ENCODE results near the gene CCDC187.
"Not testable (repeated sequence)": the region's sequence is repeated elsewhere in the genome, so short reads cannot be mapped to it uniquely, and the experiment has no call there.

The CCDC187 gene

DNA sequence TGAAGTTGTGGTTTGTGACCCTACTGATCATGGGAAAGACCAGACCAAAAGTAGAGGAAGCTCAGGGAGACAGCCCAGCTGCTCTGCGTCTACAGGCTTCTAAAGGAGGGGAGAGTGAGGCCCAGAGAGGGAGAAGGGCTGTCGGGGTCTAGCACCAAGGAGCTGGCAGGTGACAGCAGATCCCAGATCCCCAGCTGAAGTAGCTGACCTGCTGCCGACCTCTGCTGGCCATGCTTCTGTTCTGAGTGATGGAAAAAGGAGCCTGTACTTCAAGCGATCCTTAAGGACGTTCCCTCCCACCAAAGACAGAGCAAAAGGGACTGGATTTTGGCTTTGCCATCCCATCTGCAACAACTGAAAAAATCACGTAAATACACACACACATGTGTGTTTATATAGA, 35.6 kb downstream of the CCDC187 start:
- Histone ChIP-seq H3K9me3 (0 out of 2 replicates have a peak, but pooled peaks cover 2% of the 10 kb centered on the region), H3K36me3 (replicated peaks) (no peaks in the 10 kb centered on the region), H3K4me1 (peaks cover 5% of the 10 kb centered on the region), H3K27me3 (ENCODE audit: low read depth) (peaks cover 6% of the 10 kb centered on the region; the same call in 1 of the 2 replicates), H3K4me3 (no peak overlapping the region)
- in situ Hi-C loops (cut with MboI; ENCODE audit: low sequenced_read_pairs): no loop called here
- DNase-seq (ENCODE audit: low spot score in 2 of 2): no peak

DNA sequence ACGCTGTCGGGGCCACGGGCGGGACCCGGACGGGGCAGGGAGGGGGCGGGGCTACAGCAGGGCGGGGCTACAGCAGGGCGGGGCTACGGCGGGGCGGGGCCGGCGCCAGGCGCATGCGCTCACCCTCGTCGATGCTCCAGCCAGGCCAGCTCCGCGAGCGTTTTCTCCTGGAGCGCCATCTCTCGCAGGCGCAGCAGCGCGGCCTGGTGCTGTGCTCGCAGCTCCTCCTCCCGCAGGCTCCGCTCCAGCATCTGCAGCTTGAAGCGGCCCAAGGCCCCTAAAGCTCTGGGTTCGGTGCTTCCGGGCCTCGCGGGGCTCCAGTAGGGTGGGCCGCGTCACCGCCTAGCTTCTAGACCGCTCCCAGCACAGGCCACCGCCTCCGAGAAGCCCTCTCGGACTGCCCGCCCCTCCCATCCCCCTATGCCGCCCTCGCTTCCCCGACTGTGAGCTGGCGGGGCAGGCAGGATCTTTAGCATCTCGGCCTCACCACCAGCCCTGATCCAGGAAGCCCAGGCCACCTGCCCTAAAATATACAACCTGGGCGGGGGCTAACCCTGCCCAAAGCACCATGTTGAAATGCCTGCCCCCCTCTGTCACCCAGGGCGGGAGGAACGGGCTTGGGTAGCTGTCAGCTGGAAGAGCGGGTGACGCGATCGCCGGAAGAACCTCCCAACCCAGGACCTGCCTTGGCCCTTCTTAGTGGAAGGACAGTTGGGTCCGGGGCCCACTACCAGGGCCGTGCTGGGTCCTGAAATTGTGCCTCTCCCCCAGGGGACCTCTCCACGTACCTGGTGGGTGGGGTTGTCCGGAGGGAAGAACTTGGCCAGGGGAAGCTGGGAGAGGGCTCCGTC, 36.4 kb downstream of the CCDC187 start:
- peaks cover 6% of the 10 kb centered on the region; the same call in 1 of the 2 replicates for H3K27me3 ChIP-seq (ENCODE audit: low read depth)
- H3K4me1 ChIP-seq: peaks cover 5% of the 10 kb centered on the region
- peak overlapping the region; percentile 22 for H3K4me3 ChIP-seq
- in situ Hi-C loops (cut with MboI; ENCODE audit: low sequenced_read_pairs): no loop called here
- H3K9me3 ChIP-seq: 0 out of 2 replicates have a peak, but pooled peaks cover 2% of the 10 kb centered on the region
- H3K36me3 ChIP-seq (replicated peaks): no peaks in the 10 kb centered on the region
- peak; percentile 72 to 86 for DNase-seq (ENCODE audit: low spot score in 2 of 2)

DNA sequence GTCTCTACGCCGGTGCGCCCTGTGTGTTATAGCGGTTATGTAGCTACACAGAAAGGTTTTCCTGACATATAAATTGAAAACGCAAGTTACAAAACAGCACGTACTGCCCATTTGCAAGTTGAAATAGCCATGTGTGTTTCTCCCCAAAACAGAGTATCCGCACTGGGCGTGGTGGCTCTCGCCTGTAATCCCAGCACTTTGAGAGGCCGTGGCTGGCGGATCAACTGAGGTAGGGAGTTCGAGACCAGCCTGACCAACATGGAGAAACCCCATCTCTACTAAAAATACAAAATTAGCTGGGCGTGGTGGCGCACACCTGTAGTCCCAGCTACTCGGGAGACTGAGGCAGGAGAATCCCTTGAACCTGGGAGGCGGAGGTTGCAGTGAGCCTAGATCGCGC, 37.3 kb downstream of the CCDC187 start:
- H3K9me3 ChIP-seq; in situ Hi-C loops (cut with MboI; ENCODE audit: low sequenced_read_pairs); H3K36me3 ChIP-seq (replicated peaks); DNase-seq (ENCODE audit: low spot score in 2 of 2); H3K4me1 ChIP-seq; H3K27me3 ChIP-seq (ENCODE audit: low read depth): not testable (repeated sequence)
- peak overlapping the region; percentile 22; the same call in 1 of the 2 replicates for H3K4me3 ChIP-seq

DNA sequence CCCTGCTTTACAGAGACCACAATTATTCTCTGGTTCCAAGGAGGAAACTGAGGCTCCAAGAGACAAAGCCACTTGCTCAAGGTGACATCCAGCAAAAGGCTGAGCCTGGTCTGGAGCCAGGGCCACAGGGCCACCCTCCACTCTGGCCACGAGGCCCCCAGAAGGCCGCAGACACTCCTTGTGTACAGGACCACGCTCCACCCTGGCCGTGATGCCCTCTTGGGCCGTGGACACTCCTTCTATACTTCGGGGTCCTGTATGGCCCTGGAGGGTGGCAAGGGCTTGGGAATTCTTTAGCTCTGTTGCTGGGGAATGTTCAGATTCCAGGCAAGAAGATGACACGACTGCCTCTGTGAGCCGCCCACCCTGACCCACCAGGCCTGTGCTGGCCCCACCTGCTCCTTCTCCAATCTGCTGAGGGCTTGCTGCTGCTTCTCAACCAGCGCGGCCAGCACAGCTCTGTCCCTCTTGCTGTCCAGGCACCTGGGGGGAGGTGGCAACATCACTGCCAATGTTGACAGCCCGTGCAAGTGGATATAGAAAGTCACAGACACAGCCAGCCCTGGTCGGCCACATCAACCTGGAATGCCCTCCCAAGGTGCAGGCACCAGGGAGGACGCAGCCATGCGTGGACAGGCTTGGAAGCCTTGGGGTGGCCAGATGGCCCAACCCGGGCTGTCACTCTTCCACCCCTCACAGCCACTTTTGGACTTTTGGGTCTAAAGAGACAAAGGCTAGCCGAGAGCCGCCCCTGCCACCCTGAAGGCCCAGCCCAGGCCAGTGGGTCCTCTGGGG, 38.1 kb downstream of the CCDC187 start:
- H3K36me3 ChIP-seq (replicated peaks): no peaks in the 10 kb centered on the region
- in situ Hi-C loops (cut with MboI; ENCODE audit: low sequenced_read_pairs): no loop called here
- H3K4me3 ChIP-seq: no peak overlapping the region
- H3K27me3 ChIP-seq (ENCODE audit: low read depth): 0 out of 2 replicates have a peak, but pooled peaks cover 3% of the 10 kb centered on the region
- H3K9me3 ChIP-seq: 0 out of 2 replicates have a peak, but pooled peaks cover 2% of the 10 kb centered on the region
- DNase-seq (ENCODE audit: low spot score in 2 of 2): no peak
- peaks cover 5% of the 10 kb centered on the region for H3K4me1 ChIP-seq

DNA sequence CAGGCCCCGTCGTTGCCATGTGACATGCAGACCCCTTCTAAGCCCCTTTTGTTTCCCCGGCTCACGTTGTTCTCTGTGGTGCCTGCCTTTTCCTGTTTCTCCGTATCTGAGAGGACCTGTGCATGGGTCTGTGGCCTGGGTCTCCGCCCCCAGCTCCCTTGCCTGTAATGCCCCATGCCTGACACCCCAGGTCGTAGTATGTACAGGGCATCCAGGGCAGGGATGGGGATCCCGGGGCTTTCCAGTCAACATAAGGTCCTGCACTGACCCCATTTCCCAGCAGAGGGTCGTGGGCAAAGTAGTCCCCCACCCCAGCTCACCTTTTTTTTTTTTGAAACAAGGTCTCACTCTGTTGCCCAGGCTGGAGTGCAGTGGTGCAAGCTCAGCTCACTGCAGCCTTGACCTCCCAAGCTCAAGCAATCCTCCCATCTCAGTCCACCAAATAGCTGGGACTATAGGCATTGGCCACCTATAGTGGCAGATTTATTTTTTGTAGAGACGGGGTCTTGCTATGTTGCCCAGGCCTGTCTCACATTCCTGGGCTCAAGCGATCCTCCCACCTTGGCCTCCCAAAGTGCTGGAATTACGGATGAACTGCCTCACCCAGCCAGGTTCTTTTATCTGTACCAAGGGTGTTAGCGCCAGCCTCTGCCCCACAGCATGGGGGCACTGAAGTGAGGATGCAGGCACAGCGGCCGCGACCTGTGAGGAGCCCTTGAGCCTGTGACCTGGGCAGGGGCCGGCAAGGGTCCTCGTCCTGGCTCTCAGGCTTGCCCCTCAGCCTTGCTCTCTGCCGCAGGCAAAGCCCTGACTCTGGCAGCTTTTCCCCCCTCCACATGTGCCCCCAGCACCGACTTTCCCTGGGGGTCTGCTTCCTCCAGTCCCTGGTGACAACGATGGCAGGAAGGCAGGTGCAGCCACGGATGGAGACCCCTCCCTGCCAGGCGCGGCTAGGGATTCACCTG, 39.2 kb downstream of the CCDC187 start:
- in situ Hi-C loops (cut with MboI; ENCODE audit: low sequenced_read_pairs): no loop called here
- 0 out of 2 replicates have a peak, but pooled peaks cover 2% of the 10 kb centered on the region for H3K9me3 ChIP-seq
- H3K4me1 ChIP-seq: peaks cover 5% of the 10 kb centered on the region
- DNase-seq (ENCODE audit: low spot score in 2 of 2): no peak
- no peak overlapping the region for H3K4me3 ChIP-seq
- H3K36me3 ChIP-seq (replicated peaks): no peaks in the 10 kb centered on the region
- H3K27me3 ChIP-seq (ENCODE audit: low read depth): no peaks in the 10 kb centered on the region

DNA sequence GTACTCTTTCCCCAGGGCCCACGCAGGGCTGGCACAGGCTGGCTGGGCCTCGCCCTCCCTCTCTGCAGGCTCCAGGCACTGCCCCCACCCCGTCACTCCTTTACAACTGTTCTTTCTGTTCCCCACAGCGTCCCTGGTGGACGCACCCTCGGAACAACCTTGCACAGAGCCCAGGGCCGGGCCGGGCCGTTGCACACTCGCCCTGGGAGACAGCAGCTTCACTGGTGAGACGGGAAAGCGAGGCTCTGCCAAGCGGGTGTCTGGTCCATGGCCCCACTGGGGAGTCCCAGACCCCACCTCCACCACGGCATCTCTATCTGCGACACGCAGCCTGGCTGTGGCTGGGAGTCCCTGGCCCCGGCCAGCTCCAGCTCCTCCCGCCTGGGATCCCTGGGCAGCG, 39.9 kb downstream of the CCDC187 start:
- no peak for DNase-seq (ENCODE audit: low spot score in 2 of 2)
- Histone ChIP-seq H3K27me3 (ENCODE audit: low read depth) (no peaks in the 10 kb centered on the region), H3K4me3 (no peak overlapping the region), H3K4me1 (peaks cover 5% of the 10 kb centered on the region), H3K9me3 (no peaks in the 10 kb centered on the region), H3K36me3 (replicated peaks) (no peaks in the 10 kb centered on the region)
- in situ Hi-C loops (cut with MboI; ENCODE audit: low sequenced_read_pairs): no loop called here

DNA sequence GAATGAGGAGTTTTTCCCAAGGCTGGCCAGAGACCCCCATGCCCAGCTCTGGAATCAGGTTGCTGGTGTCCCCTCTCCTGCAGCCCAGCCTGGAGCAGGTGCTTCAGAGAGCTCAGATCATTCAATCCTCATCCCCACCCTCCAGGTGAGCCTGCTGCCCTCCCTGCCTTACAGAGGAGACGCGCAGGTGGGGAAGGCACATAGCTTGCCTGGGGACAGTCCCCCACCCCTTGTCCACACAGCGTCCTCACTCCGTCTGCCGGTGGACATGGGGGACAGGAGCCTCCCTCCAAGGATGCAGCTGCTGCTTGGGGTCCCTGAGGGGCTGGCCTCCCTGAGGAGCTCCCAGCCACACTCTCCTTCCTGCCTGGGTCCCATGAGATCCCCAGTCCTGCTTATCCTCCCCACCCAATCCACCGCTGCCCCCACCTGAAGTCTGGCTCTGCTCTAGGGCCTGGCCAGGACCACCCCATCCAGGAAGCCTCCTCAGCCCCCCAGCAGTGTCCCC, 41.2 kb downstream of the CCDC187 start:
- no peak for DNase-seq (ENCODE audit: low spot score in 2 of 2)
- in situ Hi-C loops (cut with MboI; ENCODE audit: low sequenced_read_pairs): no loop called here

DNA sequence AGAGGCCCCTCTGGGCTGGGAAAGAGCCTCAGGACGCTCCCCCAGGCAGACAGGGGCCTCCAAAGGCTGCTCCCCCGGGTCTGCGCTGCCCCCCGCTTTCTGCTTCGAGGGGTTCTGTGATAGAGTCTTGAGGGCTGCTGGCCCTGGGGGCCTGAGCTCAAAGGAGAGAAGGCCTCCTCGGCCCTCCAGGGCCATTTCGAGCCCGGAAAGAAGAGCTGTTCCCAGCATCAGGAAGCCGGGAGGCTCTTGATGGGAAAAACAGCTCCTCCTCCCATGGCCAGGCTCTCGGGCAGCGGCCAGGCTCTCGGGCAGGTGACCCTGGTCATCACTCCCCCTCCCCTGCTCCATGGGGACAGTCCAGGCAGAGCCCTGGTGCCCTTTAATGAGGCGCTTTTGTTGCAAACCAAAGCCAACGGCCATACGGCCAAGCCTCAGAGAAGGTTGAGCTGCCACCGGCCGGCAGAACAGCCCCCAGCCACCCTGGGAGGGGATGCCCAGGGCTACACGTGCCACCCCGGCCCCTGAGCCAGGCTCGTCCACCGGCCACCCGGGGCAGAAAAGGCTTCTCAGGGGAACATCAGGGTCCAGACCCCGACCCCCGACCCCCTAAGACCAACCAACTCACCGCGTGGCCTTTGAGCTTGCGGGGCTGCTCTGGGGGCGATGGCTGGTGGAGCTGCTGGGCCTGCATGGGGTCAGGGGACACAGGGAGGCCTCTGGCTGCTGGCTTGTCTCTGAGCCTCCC, 42.0 kb downstream of the CCDC187 start:
- Histone ChIP-seq H3K4me3 (no peak overlapping the region), H3K27me3 (ENCODE audit: low read depth) (no peaks in the 10 kb centered on the region), H3K4me1 (peaks cover 1% of the 10 kb centered on the region; the same call in 1 of the 2 replicates), H3K9me3 (no peaks in the 10 kb centered on the region), H3K36me3 (replicated peaks) (no peaks in the 10 kb centered on the region)
- no peak for DNase-seq (ENCODE audit: low spot score in 2 of 2)
- in situ Hi-C loops (cut with MboI; ENCODE audit: low sequenced_read_pairs): no loop called here

More for the DNA sequence above, 41.2 kb downstream of the CCDC187 start:
- Histone ChIP-seq H3K27me3 (ENCODE audit: low read depth) (no peaks in the 10 kb centered on the region), H3K4me1 (peaks cover 5% of the 10 kb centered on the region), H3K36me3 (replicated peaks) (no peaks in the 10 kb centered on the region), H3K4me3 (no peak overlapping the region), H3K9me3 (no peaks in the 10 kb centered on the region)

DNA sequence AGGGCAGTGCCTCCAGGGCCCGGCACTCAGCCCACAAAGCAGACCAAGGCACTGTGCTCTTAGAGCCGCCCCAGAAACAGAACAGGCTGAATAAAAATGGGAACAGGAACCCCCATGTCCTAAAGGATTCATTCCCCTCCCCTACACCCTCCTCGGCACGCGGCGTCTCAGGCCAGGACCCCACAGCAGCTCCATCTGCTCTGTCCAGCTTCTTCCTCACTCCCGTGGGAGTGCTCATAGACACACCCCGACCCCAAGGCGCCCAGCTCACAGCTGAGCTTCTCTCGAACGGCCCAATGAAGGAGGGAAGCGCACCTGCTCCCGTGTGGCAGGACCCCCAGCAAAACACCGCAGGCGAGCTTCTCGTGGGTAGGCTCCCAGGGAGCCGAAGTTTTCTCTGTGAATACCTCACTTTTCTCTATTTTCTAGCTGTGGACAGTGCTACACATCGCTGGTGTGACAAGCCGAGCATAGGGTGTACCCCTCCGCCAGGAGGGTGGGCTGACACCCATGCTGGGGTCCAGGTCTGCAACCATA, 42.9 kb downstream of the CCDC187 start:
- no peaks in the 10 kb centered on the region for H3K9me3 ChIP-seq
- no peak overlapping the region for H3K4me3 ChIP-seq
- no peaks in the 10 kb centered on the region for H3K27me3 ChIP-seq (ENCODE audit: low read depth)
- in situ Hi-C loops (cut with MboI; ENCODE audit: low sequenced_read_pairs): no loop called here
- H3K36me3 ChIP-seq (replicated peaks): no peaks in the 10 kb centered on the region
- DNase-seq (ENCODE audit: low spot score in 2 of 2): no peak
- H3K4me1 ChIP-seq: no peaks in the 10 kb centered on the region

DNA sequence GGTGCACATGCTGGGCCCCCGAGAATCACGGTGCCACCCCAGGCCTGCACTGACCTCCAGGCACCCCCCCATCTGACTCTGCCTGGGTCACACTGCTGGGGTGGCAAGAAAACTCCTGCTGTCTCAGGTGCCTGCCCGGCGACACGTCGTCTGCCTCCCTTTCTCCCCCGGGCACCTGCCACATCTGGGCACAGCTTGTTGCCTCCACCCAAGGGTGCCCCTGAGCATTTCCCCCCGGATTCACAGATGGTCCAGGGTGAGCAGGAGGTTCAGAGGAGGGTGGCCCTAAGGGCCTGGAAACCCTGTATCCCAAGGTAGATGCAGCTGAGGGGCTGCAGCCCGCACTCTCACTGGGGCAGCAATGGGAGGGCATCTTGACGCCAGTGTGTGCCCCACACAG, 43.4 kb downstream of the CCDC187 start:
- DNase-seq (ENCODE audit: low spot score in 2 of 2): no peak
- Histone ChIP-seq H3K36me3 (replicated peaks) (no peaks in the 10 kb centered on the region), H3K9me3 (no peaks in the 10 kb centered on the region), H3K4me1 (no peaks in the 10 kb centered on the region), H3K4me3 (no peak overlapping the region), H3K27me3 (ENCODE audit: low read depth) (no peaks in the 10 kb centered on the region)
- in situ Hi-C loops (cut with MboI; ENCODE audit: low sequenced_read_pairs): no loop called here

DNA sequence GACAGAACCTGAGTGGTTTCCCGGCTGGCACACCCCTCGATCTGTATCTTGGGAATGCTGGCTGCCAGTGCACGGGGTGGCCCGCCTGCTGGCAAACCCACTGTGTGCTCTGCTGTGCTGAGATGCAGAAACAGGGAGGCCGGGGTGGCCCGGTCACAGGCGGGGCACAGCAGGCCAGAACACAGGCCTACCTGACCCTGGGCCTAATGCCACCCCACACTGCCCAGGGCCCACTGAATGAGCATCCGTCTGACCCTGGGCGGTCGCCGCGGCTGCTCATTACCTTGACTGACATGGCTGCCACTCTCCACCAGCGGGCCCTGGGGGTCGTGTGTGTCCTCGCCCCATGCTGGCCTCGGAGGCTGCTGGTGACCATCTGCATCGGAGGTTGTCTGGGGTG, 44.1 kb downstream of the CCDC187 start:
- no peaks in the 10 kb centered on the region for H3K9me3 ChIP-seq
- H3K4me3 ChIP-seq: no peak overlapping the region
- H3K27me3 ChIP-seq (ENCODE audit: low read depth): no peaks in the 10 kb centered on the region
- DNase-seq (ENCODE audit: low spot score in 2 of 2): no peak
- in situ Hi-C loops (cut with MboI; ENCODE audit: low sequenced_read_pairs): no loop called here
- H3K4me1 ChIP-seq: no peaks in the 10 kb centered on the region
- H3K36me3 ChIP-seq (replicated peaks): no peaks in the 10 kb centered on the region

DNA sequence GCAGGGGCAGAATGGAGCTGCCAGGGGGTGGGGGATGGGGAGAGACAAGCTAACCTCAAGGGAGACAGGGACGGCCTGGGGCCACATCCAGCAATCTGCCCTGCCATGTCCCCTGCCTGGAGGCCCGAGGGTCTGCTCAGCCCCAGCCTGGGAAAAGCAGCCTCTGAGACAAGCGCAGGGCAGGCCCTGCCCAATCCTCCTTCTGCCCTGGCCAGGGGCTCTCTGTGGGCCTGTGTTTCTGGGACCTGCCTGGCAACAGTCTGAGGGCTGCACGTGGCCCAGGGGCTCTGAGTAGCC, 44.4 kb downstream of the CCDC187 start:
- in situ Hi-C loops (cut with MboI; ENCODE audit: low sequenced_read_pairs): no loop called here
- Histone ChIP-seq H3K27me3 (ENCODE audit: low read depth) (no peaks in the 10 kb centered on the region), H3K9me3 (no peaks in the 10 kb centered on the region), H3K36me3 (replicated peaks) (no peaks in the 10 kb centered on the region), H3K4me3 (no peak overlapping the region), H3K4me1 (no peaks in the 10 kb centered on the region)
- DNase-seq (ENCODE audit: low spot score in 2 of 2): no peak
